Bronchial epithelial cell (primary cell): ENCODE data around the gene GSG1L. TPM values are rescaled to one million over a fixed set of nuclear protein-coding genes. Genes with fewer than 3 reads are reported as not detected.
A peak's percentile ranks its signal among the peaks of the same experiment; 100 is the strongest.
"Not testable (repeated sequence)": the region's sequence is repeated elsewhere in the genome, so short reads cannot be mapped to it uniquely, and the experiment has no call there.

ENCODE experiments used
- DNase-seq: peaks from one replicate; pipeline ENCODE4 v3.0.0-alpha.2; 2010; ENCODE audit warnings: low read depth
- FAIRE-seq: peaks from 2 replicates; lab custom pipeline; 2011; peaks lifted over from hg19 to GRCh38; lab: Jason Lieb, UNC
- H3K27me3 ChIP-seq: 2 replicates; pipeline ENCODE4 v1.5.1; 2011; ENCODE audit warnings: low read length; ENCODE audit not compliant: control insufficient read depth, insufficient read depth
- H3K36me3 ChIP-seq: 2 replicates; pipeline ENCODE4 v1.5.1; 2011; ENCODE audit warnings: low read length; ENCODE audit not compliant: control insufficient read depth, insufficient read depth
- H3K4me3 ChIP-seq: 2 replicates; pipeline ENCODE4 v1.5.1; 2011; ENCODE audit warnings: mild to moderate bottlenecking, low read depth, low read length, control low read depth
- CTCF ChIP-seq: IDR thresholded peaks from 2 replicates; pipeline ENCODE4 v1.5.1; 2011; ENCODE audit warnings: mild to moderate bottlenecking, moderate library complexity, low read length, control low read depth, inconsistent platforms; ENCODE audit not compliant: insufficient read depth, severe bottlenecking
- total RNA-seq: library from RNA; depleted of rRNA; stranded (reverse); fragments of >200 nt; gene quantifications from 2 replicates; pipeline ENCODE4 v1.2.1, GENCODE V29; 2014

GSG1L gene
- total RNA-seq, 1 donor from 2014 or later, result not detected

- H3K36me3 ChIP-seq, result no peaks in the 10 kb centered on the region
- no peak for DNase-seq
- FAIRE-seq, result no peak
- no peak for TF ChIP-seq CTCF
- H3K4me3 ChIP-seq, result no peak overlapping the region
- no peaks in the 10 kb centered on the region for H3K27me3 ChIP-seq
Measured at GRCh38 chr16:27945233-27945973, 118.1 kb downstream of the GSG1L start.

GRCh38 chr16:27943766-27944165, 119.7 kb downstream of the GSG1L start:
- H3K27me3 ChIP-seq, result no peaks in the 10 kb centered on the region
- FAIRE-seq (no peak), DNase-seq (no peak)
- no peak overlapping the region for H3K4me3 ChIP-seq
- TF ChIP-seq CTCF, result no peak
- no peaks in the 10 kb centered on the region for H3K36me3 ChIP-seq

GRCh38 chr16:27942071-27942470, 121.4 kb downstream of the GSG1L start:
- not testable (repeated sequence) for H3K4me3 ChIP-seq, H3K27me3 ChIP-seq, H3K36me3 ChIP-seq, FAIRE-seq, DNase-seq

- FAIRE-seq, result no peak
- no peak for TF ChIP-seq CTCF
- Histone ChIP-seq H3K4me3 (no peak overlapping the region), H3K36me3 (no peaks in the 10 kb centered on the region), H3K27me3 (no peaks in the 10 kb centered on the region)
- DNase-seq, result no peak
Measured at GRCh38 chr16:27935076-27935475, 128.4 kb downstream of the GSG1L start.

GRCh38 chr16:27932542-27933135, 130.9 kb downstream of the GSG1L start:
- no peak overlapping the region for H3K4me3 ChIP-seq
- no peaks in the 10 kb centered on the region for H3K36me3 ChIP-seq
- no peak for TF ChIP-seq CTCF
- DNase-seq (no peak), FAIRE-seq (no peak)
- H3K27me3 ChIP-seq, result no peaks in the 10 kb centered on the region

- FAIRE-seq (peak; percentile 62), DNase-seq (peak; percentile 13)
- Histone ChIP-seq H3K36me3 (no peaks in the 10 kb centered on the region), H3K4me3 (no peak overlapping the region), H3K27me3 (no peaks in the 10 kb centered on the region)
- no peak for TF ChIP-seq CTCF
Measured at GRCh38 chr16:27929818-27930217, 133.7 kb downstream of the GSG1L start.
